Panc1 (cell line): Measurements from ENCODE around the gene RASIP1. TPM values are rescaled to one million over a fixed set of nuclear protein-coding genes. Genes with fewer than 3 reads are reported as not detected.

ENCODE experiments used
- ATAC-seq: fragments of 200-7000 bp; cut with Tn5 transposase; 2 replicates; pipeline ENCODE4 v1.9.1; 2020; ENCODE audit warnings: mild to moderate bottlenecking, moderate library complexity
- BruUV-seq: library from RNA; stranded (reverse); fragments of 400-500 nt; replicated peaks from 2 replicates; lab custom pipeline; 2021; lab: Mats Ljungman, UMichigan
- CTCF ChIA-PET: fragments of 300-600 bp; sonication (Branson Sonifier 250); formaldehyde crosslinking; loops from one replicate; lab custom pipeline; 2022; ENCODE audit warnings: antibody characterized with exemption; lab: Charles Lee
- POLR2A ChIA-PET: fragments of 300-600 bp; sonication (Branson Sonifier 250); formaldehyde crosslinking; loops from one replicate; lab custom pipeline; 2022; ENCODE audit warnings: antibody characterized with exemption; lab: Charles Lee
- DNase-seq: peaks from one replicate; pipeline ENCODE4 v3.0.0-alpha.2; 2010; ENCODE audit warnings: low read depth, low spot score
- H3K27ac ChIP-seq: 2 replicates; pipeline ENCODE4 v1.5.1; 2011; ENCODE audit warnings: mild to moderate bottlenecking, low read length, inconsistent platforms
- H3K27me3 ChIP-seq: fragments of 200-500 bp; sonication (Bioruptor generic); 2 replicates; pipeline ENCODE4 v1.6.0; 2014; ENCODE audit warnings: low read length, inconsistent platforms; ENCODE audit not compliant: control insufficient read depth, insufficient read depth
- H3K36me3 ChIP-seq: fragments of 200-500 bp; sonication (Bioruptor generic); 2 replicates; pipeline ENCODE4 v1.5.1; 2014; ENCODE audit warnings: inconsistent platforms, mild to moderate bottlenecking, low read length, moderate library complexity; ENCODE audit not compliant: control insufficient read depth, insufficient read depth
- H3K4me1 ChIP-seq: 2 replicates; pipeline ENCODE4 v1.5.1; 2011; ENCODE audit warnings: inconsistent platforms, mild to moderate bottlenecking, low read length, moderate library complexity; ENCODE audit not compliant: control insufficient read depth, insufficient read depth
- H3K4me3 ChIP-seq, 2 experiments: 2 replicates each; pipeline ENCODE4 v1.5.1; 2011 to 2012; ENCODE audit warnings: low read depth in 2 of 2, low read length in 2 of 2, mild to moderate bottlenecking in 2 of 2, inconsistent platforms in 1 of 2, moderate library complexity in 1 of 2
- H3K9me3 ChIP-seq: fragments of 200-500 bp; sonication (Bioruptor generic); 2 replicates; pipeline ENCODE4 v1.5.1; 2014; ENCODE audit warnings: low read depth, mild to moderate bottlenecking, inconsistent platforms, low read length, moderate library complexity; ENCODE audit not compliant: control insufficient read depth, insufficient read depth
- POLR2AphosphoS5 ChIP-seq: IDR thresholded peaks from 2 replicates; pipeline ENCODE4 v1.6.1; 2012; ENCODE audit warnings: mild to moderate bottlenecking, low read depth, low read length, moderate library complexity
- SIN3A ChIP-seq: IDR thresholded peaks from 2 replicates; pipeline ENCODE4 v1.6.1; 2012; ENCODE audit warnings: low read depth, mild to moderate bottlenecking, low read length, moderate library complexity, borderline replicate concordance; ENCODE audit not compliant: insufficient read depth
- TCF7L2 ChIP-seq: IDR thresholded peaks from 2 replicates; pipeline ENCODE4 v1.6.1; 2011; ENCODE audit warnings: mild to moderate bottlenecking, low read depth, low read length, inconsistent platforms
- in situ Hi-C: cut with HindIII; loops from 2 replicates; pipeline ENCODE4 v1.10.0; 2016; ENCODE audit warnings: low sequenced_read_pairs, low pct_unique_long_range_greater_than_20kb
- intact Hi-C: fragments of 100-400 bp; cut with micrococcal nuclease; formaldehyde crosslinking; loops from one replicate; pipeline ENCODE4 v1.10.0; 2022; ENCODE audit not compliant: unreplicated experiment
- total RNA-seq: library from RNA; stranded (reverse); gene quantifications from one replicate; pipeline ENCODE4 v1.2.1, GENCODE V29; 2021; ENCODE audit not compliant: unreplicated experiment
- TF ChIP-seq, protein P1 (sequence below): fragments of 450-650 bp; IDR thresholded peaks from 2 replicates; pipeline ENCODE4 v1.5.1; 2017; ENCODE audit warnings: mild to moderate bottlenecking
- TF ChIP-seq, protein P2 (sequence below), 2 experiments: IDR thresholded peaks; 2 replicates each; pipeline ENCODE4 v1.6.1; 2011 to 2012; ENCODE audit warnings: low read depth in 2 of 2, control low read depth in 1 of 2, low read length in 1 of 2, mild to moderate bottlenecking in 1 of 2, moderate library complexity in 1 of 2; ENCODE audit not compliant: insufficient read depth in 1 of 2

The RASIP1 gene
- total RNA-seq, 1 experiment from 2014 or later = 0.41 TPM

DNA sequence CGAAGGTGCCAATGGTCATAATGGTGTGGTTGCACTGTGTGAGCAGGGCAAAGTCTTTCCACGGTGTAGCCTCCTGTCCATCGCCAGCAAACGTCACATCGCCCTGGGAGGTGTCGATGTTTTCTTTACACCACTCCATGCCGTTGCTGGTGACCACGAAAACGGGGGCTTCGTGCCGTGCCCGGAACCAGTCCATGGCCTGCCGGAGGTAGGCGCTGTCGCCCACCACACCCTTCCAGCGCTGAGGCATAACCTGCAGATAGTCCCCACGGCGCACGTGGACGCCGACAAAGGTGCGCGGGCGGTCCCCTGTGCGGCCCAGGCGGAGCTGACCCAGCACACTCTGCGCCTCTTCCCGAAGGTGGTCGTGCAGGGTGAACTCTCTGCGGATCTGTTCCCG is 9.9 kb upstream of the RASIP1 start:
- Histone ChIP-seq H3K4me1 (no peaks in the 10 kb centered on the region; the same call in none of the 2 replicates), H3K27ac (no peak overlapping the region), H3K27me3 (no peaks in the 10 kb centered on the region), H3K36me3 (peaks cover 5% of the 10 kb centered on the region; the same call in 1 of the 2 replicates), H3K4me3 (no peak overlapping the region), H3K9me3 (no peaks in the 10 kb centered on the region)
- no peak for DNase-seq
- TF ChIP-seq POLR2AphosphoS5 = no peak
- no peak for TF ChIP-seq TCF7L2
- TF ChIP-seq, protein P1, sequence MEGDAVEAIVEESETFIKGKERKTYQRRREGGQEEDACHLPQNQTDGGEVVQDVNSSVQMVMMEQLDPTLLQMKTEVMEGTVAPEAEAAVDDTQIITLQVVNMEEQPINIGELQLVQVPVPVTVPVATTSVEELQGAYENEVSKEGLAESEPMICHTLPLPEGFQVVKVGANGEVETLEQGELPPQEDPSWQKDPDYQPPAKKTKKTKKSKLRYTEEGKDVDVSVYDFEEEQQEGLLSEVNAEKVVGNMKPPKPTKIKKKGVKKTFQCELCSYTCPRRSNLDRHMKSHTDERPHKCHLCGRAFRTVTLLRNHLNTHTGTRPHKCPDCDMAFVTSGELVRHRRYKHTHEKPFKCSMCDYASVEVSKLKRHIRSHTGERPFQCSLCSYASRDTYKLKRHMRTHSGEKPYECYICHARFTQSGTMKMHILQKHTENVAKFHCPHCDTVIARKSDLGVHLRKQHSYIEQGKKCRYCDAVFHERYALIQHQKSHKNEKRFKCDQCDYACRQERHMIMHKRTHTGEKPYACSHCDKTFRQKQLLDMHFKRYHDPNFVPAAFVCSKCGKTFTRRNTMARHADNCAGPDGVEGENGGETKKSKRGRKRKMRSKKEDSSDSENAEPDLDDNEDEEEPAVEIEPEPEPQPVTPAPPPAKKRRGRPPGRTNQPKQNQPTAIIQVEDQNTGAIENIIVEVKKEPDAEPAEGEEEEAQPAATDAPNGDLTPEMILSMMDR = no peak
- no peak for TF ChIP-seq SIN3A
- TF ChIP-seq, protein P2, sequence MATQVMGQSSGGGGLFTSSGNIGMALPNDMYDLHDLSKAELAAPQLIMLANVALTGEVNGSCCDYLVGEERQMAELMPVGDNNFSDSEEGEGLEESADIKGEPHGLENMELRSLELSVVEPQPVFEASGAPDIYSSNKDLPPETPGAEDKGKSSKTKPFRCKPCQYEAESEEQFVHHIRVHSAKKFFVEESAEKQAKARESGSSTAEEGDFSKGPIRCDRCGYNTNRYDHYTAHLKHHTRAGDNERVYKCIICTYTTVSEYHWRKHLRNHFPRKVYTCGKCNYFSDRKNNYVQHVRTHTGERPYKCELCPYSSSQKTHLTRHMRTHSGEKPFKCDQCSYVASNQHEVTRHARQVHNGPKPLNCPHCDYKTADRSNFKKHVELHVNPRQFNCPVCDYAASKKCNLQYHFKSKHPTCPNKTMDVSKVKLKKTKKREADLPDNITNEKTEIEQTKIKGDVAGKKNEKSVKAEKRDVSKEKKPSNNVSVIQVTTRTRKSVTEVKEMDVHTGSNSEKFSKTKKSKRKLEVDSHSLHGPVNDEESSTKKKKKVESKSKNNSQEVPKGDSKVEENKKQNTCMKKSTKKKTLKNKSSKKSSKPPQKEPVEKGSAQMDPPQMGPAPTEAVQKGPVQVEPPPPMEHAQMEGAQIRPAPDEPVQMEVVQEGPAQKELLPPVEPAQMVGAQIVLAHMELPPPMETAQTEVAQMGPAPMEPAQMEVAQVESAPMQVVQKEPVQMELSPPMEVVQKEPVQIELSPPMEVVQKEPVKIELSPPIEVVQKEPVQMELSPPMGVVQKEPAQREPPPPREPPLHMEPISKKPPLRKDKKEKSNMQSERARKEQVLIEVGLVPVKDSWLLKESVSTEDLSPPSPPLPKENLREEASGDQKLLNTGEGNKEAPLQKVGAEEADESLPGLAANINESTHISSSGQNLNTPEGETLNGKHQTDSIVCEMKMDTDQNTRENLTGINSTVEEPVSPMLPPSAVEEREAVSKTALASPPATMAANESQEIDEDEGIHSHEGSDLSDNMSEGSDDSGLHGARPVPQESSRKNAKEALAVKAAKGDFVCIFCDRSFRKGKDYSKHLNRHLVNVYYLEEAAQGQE (IDR thresholded peaks at IDR 0.05; ENCODE audit: insufficient read depth in 1 of 2, low read depth in 2 of 2, low read length in 1 of 2) = no peak
- no peak for ATAC-seq
- ChIA-PET CTCF (no interaction called here), POLR2A (no interaction called here)
- no TSS peak for BruUV-seq
- in situ Hi-C loops (no loop called here), intact Hi-C loops (no loop called here)

DNA sequence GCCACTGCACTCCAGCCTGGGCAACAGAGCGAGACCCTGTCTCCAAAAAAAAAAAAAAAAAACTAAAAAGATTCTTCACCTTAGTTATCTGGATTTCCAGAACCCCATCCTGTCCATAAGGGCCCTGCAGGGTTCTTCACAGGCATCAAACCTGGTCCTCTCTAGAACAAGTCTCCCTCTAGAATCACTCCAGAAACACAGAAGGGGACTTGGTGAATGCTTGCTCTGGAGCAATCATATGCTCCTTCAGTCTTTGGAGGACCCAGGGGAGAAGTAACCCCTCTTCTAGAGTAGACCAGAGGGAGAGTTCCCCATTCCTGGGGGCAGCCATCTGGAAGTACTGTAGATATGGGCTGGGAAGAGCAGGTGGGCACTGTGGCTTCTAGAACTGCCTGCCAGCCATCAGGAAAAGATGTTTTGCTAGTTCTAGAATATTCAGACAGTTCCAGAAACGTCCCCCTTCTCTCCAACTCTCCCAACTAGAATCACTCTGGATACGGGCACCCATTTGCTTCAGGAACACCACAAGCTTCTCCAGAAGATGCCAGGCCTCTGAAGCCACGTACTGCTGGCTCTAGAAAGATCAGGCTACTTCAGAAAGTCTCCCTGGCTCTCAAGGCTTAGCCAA is 9.3 kb upstream of the RASIP1 start:
- Histone ChIP-seq H3K36me3 (peaks cover 5% of the 10 kb centered on the region; the same call in 1 of the 2 replicates), H3K4me3 (no peak overlapping the region), H3K27ac (no peak overlapping the region), H3K4me1 (no peaks in the 10 kb centered on the region; the same call in 1 of the 2 replicates), H3K27me3 (no peaks in the 10 kb centered on the region), H3K9me3 (no peaks in the 10 kb centered on the region)
- TF ChIP-seq, protein P1 = no peak
- no peak for TF ChIP-seq TCF7L2
- TF ChIP-seq POLR2AphosphoS5 = no peak
- TF ChIP-seq SIN3A = no peak
- no peak for ATAC-seq
- ChIA-PET CTCF (no interaction called here), POLR2A (no interaction called here)
- BruUV-seq = no TSS peak
- intact Hi-C loops = no loop called here
- in situ Hi-C loops = no loop called here
- no peak for DNase-seq
